Measurements from ENCODE around the gene ANKRD39.
"Not testable (repeated sequence)": the region's sequence is repeated elsewhere in the genome, so short reads cannot be mapped to it uniquely, and the experiment has no call there.

The ANKRD39 gene, protein sequence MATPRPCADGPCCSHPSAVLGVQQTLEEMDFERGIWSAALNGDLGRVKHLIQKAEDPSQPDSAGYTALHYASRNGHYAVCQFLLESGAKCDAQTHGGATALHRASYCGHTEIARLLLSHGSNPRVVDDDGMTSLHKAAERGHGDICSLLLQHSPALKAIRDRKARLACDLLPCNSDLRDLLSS

DNA sequence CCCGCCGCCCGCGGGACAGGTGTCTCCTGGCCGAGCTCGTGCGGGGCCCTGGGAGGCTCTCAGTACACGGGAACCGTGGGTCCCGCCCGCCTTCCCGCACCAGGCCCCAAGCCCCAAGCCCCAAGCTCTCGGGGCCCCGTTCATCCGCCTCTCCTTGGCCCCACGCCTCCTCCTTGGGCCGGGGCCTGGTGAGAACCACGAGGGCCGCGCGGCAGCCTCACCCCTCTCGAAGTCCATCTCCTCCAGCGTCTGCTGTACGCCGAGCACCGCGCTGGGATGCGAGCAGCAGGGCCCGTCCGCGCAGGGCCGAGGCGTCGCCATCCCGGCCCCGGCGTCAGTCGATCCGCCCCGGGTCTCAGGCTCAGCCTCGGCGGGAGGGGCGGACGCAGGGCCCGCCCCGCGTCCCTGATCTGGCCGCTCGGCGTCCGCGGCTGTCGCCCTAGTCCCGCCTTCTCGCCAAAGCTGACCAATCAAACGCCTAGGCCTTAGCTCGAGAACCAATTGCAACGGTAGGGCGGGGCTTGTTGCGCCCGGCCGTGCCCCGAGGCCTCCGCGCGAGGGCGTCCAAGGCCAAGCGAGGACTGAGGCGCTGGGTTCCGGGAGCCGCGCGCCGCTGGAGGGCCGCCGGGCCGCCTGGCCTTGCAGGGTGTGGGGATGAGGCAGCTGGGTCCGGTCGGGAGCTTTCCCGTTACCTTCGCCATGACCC is at the start of gene ANKRD39:
TSS of gene ANKRD39 (minus strand) at position 350 of the 706 bp plus-strand sequence. CDS start at position 321, 29 bp downstream.
- peak; percentile 98 for DNase-seq

DNA sequence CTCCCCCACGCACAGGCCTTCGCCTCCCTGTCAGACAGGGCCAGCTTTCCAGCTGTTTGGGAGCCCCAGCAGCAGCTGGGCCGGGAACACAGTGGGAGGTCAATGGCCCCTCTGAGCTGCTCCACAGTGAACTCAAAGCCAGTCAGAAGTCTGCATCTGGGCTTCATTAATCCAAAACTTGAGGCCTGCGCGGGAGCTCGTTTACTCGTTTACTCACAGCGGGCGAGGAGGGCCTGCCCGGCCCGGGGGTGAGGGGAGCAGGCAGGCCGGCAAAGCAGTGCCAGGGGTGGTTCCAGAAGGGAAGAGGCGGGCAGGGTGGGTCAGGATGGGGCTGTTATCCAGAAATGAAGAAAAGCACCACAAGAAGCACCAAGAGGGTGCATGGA is 48.9 kb upstream of the ANKRD39 start:
- DNase-seq, result no peak

DNA sequence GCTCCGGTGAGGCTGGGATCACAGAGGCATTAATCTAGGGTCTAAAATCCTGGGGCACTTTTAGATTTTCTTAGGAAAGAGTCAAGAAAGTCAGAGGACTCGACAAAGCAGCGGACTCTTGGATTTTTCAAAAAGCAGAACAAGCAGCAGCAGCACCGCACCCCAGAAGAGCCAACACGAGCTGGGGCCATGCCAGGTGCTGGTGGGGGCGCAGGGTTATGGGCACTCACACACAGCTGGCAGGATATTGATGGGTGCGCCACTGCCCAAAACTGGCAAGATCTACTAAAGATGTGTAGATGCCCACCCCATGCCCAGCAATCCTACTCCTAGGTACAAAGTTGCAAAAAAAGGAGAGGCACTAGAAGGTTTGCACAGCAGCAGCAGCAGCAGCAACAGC is 46.0 kb upstream of the ANKRD39 start:
- no peak for DNase-seq

DNA sequence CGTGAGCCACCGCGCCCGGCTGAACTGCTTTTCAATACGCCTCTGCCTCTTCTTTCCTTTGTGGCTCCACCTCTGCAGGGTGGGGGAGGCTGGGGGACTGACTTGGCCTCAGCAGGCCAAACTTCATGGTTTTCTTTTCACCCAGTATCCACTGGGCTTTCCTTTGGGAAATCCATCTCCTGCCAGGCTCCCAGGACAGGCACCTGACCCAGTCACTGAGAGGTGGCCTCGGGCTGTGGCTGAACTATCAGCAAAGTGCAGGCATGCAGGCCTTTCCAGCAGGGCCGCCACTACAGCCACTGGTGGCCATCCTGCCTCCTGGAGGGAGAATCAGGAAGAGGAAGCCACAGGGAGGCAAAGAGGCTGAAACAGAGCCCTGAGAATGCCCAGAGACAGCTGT is 45.5 kb upstream of the ANKRD39 start:
- no peak for DNase-seq

DNA sequence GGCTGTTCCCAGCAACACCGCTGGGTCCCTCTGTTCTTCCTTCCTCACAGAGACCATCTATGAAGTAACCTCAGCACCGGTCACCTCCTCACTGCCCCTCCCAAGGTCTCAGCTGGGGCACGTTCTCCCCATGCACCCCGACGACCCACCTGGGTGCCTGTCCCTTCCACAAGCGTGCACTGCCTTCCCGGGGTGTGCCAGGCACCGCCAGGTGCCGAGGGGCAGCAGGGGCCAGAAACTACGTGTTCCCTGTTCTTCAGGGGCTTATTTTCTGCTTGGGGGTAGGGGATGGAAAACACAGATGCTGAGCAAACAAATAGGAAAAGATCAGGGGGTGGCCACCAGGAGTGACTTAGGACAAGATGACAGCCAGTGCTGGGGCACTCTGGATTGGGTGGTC is 42.4 kb upstream of the ANKRD39 start:
- no peak for DNase-seq

DNA sequence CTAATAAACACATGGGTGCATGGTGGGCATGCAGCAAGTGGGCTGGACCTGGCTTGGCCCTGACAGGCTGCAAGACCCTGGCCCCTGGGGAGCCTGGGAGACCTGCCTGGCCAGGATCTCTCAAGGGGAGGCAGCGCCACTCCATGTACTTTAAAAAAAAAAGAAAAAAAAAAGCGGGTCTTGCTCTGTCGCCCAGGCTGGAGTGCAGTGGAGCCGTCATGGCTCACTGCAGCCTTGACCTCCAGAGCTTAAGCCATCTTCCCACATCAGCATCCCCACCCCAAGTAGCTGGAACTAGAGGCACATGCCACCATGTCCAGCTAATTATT is 41.6 kb upstream of the ANKRD39 start:
- no peak for DNase-seq

DNA sequence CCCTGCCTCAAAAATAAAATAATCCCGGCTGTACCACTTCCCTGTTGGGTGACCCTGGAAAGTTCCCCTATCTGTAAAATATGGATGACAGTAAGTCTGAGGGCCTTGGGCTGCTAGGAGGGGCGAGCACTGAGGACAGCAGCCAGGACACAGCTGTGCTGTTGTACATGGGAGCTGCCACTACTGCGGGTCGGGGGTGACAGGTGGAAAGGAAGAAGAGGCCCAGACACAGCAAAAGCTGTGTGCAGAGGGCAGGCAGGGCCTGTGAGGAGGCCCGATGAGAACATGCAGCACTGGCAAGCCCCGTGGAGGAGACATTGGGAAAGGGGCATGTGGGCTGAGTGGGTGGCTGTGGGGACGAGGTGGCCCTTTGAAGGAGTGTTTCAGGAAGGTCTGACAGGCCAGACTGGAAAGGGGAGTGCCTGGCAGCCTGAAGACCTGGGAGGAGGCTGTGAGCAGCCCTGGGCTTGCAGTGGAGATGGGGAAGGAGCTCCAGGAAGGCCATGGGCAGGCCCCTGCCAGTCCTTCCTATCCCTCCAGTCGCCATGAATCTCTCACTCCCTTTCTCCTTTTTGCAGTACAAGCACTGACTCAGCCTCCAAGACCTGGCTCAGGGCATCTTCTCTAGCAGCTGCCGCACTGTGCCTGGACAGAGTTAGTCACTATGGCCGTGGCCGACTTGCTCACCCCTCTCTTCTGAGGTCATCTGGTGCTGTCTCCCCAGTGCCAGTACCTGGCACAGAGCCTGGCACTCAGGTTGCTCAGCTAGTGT is 41.0 kb upstream of the ANKRD39 start:
- no peak for DNase-seq

DNA sequence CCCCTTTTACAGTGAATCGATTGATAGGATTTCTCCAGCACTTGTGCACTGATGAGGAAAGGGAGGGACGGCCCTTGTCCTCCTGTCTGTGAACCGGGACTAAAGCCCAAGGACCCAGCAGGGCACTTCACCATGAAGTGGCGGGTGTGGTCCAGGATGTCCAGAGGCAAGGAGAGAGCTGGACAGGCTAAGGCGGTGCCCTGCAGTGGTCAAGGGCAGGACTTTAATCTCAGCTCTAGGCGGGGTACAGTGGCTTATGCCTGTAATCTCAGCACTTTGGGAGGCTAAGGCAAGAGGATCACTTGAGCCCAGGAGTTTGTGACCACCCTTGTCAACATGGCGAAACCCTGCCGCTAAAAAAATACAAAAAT is 40.3 kb upstream of the ANKRD39 start:
- DNase-seq, result no peak

DNA sequence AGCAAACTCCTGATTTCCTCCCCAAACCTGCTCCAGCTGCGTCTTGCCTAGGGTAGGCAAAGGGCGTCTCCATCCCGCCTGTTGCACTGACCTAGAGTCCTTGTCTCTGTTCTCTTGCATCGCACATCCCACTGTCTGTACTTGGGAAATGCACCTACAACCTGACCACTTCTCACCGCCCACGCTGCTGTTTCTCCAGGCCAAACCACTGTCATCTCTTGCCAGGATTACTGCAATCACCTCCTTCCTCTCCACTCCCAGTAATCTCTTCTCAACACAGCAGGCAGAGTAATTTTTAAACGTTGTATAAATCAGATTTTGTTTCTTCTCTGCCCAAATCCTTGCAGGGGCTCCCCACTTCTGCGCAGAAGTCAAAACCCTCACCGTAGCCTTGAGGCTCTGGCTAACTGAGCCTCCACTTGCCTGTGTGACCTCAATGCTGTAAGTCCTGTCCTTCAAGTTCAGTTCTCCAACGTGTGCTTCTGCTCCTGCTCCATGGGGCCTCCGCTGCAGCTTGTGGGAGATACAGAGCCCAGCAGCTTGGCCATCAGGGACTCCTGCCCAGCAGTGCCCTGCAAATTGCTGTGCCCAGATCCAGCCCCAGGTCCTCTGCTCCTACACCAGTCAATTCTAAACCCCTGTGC is 39.8 kb upstream of the ANKRD39 start:
- DNase-seq, result no peak

DNA sequence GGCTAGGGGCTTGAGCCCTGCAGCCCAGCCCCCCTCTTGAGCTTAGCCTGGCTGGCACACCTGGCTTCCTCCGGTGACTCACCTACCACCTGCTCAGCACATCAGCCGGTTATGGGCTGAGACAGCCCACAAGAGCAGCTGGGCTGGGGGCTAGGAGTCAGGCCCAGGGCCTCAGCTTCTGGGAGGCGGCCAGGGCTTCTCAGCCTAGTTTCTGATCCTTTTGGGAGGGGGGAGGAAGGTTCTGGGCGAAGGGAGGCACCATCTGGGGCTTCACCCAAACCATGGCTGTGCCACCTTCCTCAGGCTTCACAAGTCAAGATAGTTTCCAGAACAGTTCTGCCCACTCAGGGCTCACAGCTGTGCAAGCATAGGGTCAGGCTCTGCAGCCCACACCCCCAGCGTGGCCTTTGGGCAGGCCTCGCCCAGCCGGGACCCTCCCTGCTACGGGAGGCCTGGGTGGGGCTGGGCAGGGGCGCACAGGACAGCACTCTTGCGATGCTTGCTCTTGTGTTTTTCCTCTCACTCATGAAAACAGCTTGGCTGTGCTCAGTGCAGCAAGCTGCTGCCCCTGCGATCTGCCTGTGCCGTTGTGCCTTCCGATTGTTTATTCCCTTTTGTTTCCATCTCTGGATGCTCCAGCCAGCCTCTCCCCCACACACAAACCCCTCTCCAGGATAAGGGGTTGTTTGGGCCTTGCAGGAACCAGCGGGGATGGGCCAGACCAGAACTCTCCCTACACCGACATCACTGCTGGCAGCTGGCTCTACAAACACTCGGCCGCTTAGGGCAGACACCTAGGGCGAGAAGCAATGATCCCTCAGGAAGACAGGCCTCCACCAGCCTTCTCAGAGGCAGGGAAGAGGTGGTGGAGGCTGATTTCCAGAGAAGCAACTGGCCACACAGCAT is 38.2 kb upstream of the ANKRD39 start:
- peak; percentile 36 for DNase-seq

DNA sequence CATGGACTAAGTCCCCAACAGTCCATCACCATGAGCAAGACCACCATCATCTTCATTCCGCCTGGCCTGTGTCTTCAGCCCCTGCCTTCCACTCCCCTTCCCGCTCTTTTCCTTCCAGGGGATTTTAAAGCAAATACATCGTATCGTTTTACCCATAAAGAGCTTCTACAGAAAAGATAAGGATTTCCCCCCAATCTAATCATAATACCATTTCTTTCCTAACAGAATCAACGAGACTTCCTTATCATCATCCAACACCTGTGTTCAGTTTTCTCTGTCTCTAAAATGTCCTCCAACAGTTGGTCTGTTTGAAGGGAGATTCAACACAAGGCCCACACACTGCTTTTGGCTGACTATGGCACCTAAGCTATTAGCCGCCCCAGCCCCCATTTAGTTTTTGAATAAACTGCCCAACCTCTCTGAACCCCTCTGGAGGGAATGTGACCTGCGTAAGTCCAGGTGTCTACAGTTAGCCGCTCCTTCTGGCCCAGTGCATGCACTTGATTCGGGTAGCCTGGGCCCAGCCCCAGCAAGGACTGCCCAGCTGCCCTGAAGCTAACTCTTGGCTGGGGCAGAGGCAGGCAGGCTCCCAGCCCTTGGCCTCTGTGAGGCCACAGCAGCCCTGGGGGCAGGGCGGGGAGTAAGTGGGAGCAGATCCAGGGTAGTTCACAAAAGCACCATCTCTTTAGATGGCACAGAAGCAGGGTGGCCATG is 37.4 kb upstream of the ANKRD39 start:
- no peak for DNase-seq

DNA sequence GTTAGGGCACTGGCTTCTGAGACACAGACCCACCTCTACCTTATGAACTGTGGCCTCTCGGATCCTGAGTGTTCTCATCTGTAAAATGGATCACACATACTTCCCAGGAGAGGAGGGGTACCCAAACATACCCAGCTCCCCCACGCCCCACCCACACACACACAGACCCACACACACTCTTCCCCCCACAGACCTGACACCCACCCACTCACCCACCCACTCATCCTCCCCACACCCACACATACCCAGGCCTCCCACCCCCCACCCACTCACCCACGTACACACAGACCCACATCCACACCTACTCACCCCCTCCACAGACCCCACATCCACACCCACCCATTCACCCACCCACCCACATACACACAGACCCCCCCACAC is 36.3 kb upstream of the ANKRD39 start:
- no peak for DNase-seq

DNA sequence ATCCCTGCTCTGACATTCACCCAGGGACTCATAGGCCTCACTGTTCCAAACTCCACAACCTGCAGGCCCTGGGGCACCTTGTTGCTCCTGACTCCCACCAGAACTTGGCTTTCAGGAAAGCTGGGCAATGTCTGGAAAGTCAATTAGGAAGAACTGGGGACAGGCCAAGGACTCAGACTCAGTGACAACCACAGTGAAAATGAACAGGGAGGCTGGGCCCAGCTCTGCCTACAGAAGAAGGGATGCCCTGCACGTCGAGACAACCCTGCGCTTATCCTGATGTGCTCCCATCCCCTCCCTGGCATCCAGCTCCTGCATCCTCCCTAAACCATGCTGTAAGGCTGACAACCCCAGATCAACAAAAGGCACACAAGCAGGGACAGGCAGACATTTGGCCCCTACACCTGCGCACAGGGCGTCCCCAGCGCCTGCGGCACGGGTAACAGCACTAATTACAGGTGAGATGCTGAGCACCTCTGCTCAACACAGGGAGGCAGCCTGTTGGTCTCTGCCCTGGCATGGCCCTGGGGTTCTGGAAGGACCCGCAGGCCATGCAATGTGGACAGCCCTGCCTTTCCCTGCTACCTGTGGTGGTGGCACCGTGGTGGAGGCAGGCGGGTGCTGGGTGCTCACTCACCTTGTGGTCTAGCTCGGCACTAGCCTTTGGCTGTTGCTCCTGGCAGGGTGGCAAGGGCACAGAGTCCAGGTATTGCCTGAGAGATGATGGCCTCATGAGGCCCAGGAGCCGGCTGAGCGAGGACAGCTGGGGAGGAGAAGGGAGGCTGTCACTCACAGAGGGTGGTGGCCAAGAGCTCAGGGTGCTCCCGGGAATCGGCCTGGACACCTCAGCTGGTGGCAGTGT is 35.7 kb upstream of the ANKRD39 start:
- no peak for DNase-seq

DNA sequence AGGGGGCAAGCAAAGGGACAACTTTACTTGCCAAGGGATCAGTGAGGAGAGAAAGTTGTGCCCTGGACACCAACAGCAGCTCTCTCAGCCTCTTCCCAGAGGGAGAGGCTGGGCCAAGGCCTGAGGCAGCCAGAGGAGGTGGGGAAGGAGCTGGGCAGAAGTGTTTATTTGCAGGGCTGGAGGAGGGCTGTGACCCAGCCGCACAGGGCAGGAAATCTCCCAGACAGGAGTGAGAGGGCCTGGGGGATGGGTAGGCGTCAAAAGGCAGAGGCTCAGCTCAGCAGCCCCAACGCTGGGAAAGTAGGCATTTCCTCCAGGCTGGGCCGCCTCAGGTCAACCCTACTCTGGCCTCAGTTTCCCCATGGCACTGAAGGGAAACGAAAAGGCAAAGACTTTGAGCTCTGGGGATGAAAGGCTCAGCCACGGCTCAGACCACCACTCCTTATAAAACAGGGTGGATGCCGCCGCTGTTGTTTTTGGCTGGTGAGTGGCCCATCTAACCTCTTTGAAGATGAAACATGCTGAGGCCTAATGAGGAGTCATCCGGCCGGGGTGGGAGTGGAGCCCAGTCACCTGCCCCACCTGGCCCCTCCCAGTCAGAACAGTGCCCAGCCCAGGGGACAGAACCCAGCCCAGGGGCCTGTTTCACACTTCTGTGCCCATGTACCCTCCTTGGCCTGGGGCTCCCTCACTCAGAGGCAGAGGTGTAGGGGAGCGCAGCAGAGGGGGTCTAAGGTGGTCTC is 33.9 kb upstream of the ANKRD39 start:
- DNase-seq, result peak; percentile 49

DNA sequence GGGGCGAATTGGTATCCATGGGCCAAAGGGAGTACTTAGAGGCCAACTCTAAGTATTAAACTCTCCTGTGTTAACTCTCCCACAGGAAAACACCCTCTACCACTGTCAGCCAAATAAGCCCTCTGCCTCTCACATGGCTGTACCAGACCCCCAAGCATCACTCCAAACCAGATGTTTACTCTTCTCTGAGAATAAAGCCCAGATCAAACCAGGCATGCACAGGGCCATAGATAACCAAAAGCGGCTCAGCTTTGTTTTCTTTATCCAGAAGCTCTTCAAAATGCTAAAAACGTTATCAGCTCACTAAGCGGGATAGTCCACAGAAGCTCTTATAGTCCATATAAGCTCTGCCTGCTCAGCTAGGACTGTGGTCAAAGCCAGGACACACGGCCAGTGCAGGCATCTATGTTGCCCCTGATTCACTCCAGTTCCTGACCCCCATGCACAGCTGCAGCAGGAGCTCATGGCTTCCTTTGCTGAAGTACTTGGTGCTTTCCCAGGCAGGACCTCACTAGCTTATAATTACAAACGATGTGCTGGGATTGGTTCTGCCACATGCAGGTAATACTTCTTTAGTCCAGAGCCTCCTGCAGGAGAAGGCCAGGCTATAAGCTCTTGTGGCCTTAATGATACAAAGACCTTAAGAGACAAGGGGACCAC is 33.0 kb upstream of the ANKRD39 start:
- no peak for DNase-seq

DNA sequence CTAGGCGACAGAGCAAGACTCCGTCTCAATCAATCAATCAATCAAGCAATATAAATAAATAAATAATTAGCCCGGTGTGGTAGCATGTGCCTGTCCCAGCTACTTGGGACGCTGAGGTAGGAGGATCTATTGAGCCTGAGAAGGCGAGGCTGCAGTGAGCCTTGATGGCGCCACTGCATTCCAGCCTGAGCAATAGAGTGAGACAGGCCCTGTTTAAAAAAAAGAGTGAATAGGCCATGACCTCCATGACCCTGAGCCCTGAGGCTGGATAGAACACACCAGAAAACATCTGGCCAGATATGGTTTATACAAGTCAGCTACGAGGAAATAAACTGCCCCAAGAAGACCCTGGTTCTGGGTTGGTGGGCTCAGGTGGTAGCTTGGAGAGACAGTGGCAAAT is 32.4 kb upstream of the ANKRD39 start:
- DNase-seq, result no peak

DNA sequence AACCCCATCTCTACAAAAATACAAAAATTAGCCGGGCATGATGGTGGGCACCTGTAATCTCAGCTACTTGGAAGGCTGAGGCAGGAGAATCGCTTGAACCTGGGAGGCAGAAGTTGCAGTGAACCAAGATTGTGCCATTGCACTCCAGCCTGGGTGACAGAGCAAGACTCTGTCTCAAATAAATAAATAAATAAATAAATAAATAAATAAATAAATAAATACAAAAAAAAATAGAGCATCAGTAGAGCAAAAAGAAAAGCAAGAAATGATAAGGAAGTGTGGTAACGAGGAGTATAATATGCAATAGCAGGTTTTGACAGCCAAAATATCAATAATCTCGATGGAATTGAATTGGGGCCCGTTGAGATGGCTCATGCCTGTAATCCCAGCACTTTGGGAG is 31.7 kb upstream of the ANKRD39 start:
- not testable (repeated sequence) for DNase-seq

DNA sequence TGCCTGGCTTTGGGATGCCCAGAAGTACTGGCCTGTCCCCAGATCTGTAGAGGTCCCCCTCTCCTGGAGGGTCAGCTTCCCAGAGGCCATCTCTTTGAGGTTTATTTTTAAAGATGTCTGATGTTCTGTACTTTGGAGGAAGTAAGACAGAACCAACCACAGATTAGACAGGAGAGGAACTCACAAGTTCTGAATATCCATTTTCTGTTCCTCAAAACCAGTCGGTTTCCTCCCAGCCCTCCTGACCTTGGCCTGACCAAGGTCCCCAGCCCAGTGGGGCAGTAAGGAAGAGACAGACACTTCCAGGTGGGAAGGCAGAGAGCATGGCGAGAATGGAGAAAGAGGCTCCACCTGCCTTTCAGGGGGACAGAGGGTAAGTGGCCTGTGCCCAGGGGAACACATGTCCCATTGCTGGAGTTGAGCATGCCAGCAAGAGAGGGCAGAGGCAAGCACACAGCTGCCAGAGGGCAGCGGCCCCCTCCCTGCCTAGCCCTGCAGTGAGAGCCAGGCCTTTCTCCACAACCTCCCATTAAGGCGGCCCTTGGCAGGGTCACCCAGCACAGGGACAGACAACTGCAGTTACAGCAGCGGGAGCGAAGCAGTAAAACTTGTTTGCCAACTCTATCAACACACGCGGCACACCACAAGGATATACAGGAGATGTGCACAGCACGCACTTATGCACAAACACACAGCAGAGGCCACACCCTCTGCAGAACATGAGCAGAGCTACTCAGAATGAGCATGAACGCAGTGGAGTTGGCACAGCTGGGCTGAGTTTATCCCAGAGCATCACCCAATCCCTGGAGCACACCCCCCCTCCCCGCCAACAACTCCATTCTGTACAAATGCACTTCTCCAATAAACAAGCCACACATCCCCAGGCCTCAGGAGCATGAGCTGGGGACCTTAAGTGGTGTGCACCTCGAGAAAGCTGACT is 30.5 kb upstream of the ANKRD39 start:
- DNase-seq, result no peak
